Measurements from ENCODE around the gene LDLRAD1. TPM values are rescaled to one million over a fixed set of nuclear protein-coding genes. Genes with fewer than 3 reads are reported as not detected.

LDLRAD1 gene
- total RNA-seq, 1 donor from 2014 or later = 0.41 TPM

GRCh38 chr1:53987880-53988279 is 30.1 kb downstream of the LDLRAD1 start:
- ATAC-seq = no peak
- Histone ChIP-seq H3K27ac (no peak overlapping the region), H3K9me3 (no peaks in the 10 kb centered on the region), H3K27me3 (no peaks in the 10 kb centered on the region), H3K36me3 (no peaks in the 10 kb centered on the region), H3K4me1 (no peaks in the 10 kb centered on the region), H3K4me3 (no peak overlapping the region)
- no peak for TF ChIP-seq CTCF (IDR thresholded peaks at IDR 0.05)
- DNase-seq = no peak
- intact Hi-C loops (cut with DNase I) = no loop called here

DNA sequence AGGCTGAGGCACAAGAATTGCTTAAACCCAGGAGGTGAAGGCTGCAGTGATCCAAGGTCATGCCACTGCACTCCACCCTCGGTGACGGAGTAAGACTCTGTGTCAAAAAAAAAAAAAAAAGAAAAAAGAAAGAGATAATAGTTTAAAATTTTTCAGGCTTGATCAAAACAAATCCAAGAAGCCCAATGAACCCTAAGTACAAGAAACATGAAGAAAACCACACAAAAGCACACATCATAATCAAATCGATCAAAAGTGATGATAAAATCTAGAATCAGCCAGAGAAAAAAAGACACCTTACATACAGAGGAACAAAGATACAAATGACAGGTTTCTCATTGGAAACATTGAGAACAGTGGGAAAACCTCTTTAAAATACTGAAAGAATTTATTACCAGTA is 31.5 kb downstream of the LDLRAD1 start:
- ATAC-seq = no peak
- Histone ChIP-seq H3K4me3 (no peak overlapping the region), H3K4me1 (peaks cover 9% of the 10 kb centered on the region), H3K27ac (no peak overlapping the region), H3K36me3 (no peaks in the 10 kb centered on the region), H3K9me3 (no peaks in the 10 kb centered on the region), H3K27me3 (no peaks in the 10 kb centered on the region)
- no peak for DNase-seq
- intact Hi-C loops (cut with DNase I) = no loop called here
- TF ChIP-seq CTCF (IDR thresholded peaks at IDR 0.05) = no peak

GRCh38 chr1:53984726-53985125 is 33.3 kb downstream of the LDLRAD1 start:
- Histone ChIP-seq H3K27ac (no peak overlapping the region), H3K4me1 (peaks cover 9% of the 10 kb centered on the region), H3K36me3 (no peaks in the 10 kb centered on the region), H3K4me3 (no peak overlapping the region), H3K27me3 (no peaks in the 10 kb centered on the region), H3K9me3 (no peaks in the 10 kb centered on the region)
- intact Hi-C loops (cut with DNase I) = no loop called here
- ATAC-seq (no peak), DNase-seq (no peak)
- no peak for TF ChIP-seq CTCF (IDR thresholded peaks at IDR 0.05)

DNA sequence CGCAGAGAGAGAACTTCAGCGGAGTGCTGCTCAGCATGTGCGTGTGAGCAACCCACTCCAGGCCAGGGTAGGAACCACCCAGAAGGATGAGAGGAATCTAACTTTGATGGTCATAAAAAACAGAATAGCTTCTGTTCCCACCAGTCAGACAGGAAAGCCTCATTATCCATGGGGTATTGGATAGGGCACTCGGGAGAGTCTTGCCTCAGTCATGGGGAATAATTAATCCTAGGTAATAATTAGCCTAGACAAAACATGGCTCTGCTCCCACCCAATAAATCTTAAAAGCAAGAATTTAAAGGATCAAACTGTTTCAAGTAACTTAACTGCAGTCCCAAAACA is 35.3 kb downstream of the LDLRAD1 start:
- ATAC-seq = no peak
- no peaks in the 10 kb centered on the region for H3K36me3 ChIP-seq

DNA sequence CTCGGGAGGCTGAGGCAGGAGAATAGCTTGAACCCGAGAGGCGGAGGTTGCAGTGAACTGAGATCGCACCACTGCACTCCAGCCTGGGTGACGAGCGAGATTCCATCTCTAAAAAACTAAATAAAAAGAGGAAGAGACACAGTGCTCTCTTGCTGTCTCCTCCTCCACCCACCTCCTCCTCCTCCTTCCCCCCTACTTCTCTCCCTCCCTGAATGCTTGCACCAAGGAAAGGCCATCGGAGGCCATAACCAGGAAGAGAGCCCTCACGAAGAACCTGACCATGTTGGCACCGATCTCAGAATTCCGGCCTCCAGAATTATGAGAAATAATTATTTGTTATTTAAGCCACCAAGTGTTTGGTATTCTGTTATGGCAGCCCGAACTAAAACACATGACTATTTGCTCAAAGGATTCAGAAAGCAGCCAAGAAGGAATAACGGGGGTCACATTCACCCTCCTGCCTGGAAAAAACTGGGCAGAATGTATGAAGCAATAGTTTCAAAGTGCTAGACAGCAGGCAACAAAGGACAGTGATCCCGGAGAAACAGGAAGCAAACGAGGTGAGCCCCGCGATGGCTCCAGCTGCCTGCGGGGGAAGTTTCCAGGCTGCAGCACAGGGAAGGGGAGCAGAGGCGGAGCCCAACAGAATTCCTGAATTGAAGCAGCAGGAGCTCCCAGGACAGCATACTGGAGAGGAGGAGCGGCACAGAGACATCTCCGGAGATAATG is 35.8 kb downstream of the LDLRAD1 start:
- DNase-seq (no peak), ATAC-seq (peak; percentile 85)
- no peaks in the 10 kb centered on the region for H3K27me3 ChIP-seq
- peaks cover 9% of the 10 kb centered on the region for H3K4me1 ChIP-seq
- intact Hi-C loops (cut with DNase I) = no loop called here
- peak overlapping the region; percentile 51 for H3K4me3 ChIP-seq
- H3K36me3 ChIP-seq = no peaks in the 10 kb centered on the region
- H3K9me3 ChIP-seq = no peaks in the 10 kb centered on the region
- H3K27ac ChIP-seq = peak overlapping the region; percentile 67
- no peak for TF ChIP-seq CTCF (IDR thresholded peaks at IDR 0.05)

More for the DNA sequence above, 35.3 kb downstream of the LDLRAD1 start:
- H3K27ac ChIP-seq = no peak overlapping the region
- no peaks in the 10 kb centered on the region for H3K9me3 ChIP-seq
- H3K4me1 ChIP-seq = peaks cover 9% of the 10 kb centered on the region
- intact Hi-C loops (cut with DNase I) = no loop called here
- H3K4me3 ChIP-seq = peak overlapping the region; percentile 51
- no peaks in the 10 kb centered on the region for H3K27me3 ChIP-seq
- DNase-seq = no peak
- TF ChIP-seq CTCF (IDR thresholded peaks at IDR 0.05) = no peak

GRCh38 chr1:53981220-53981619 is 36.8 kb downstream of the LDLRAD1 start:
- Histone ChIP-seq H3K9me3 (no peaks in the 10 kb centered on the region), H3K4me1 (peaks cover 9% of the 10 kb centered on the region), H3K27ac (no peak overlapping the region), H3K36me3 (no peaks in the 10 kb centered on the region), H3K27me3 (no peaks in the 10 kb centered on the region), H3K4me3 (no peak overlapping the region)
- ATAC-seq (no peak), DNase-seq (no peak)
- intact Hi-C loops (cut with DNase I) = no loop called here
- TF ChIP-seq CTCF (IDR thresholded peaks at IDR 0.05) = no peak

All from upper lobe of right lung (tissue), 1 donor.